HCT116 (cell line): ENCODE results near the gene SLC10A2.

ENCODE experiments used
- CEBPB ChIP-seq: IDR thresholded peaks from 2 replicates; pipeline ENCODE4 v1.6.1; 2012; ENCODE audit warnings: low read depth
- CTCF ChIP-seq, 3 experiments: fragments of 200-600 bp in 1 of 3; sonication (generic) in 1 of 3; IDR thresholded peaks in 2 of 3; conservative IDR thresholded peaks in 1 of 3; 2 replicates each; pipeline ENCODE4 v1.5.1; 2012 to 2017; ENCODE audit warnings: low read depth in 2 of 3, low read length in 2 of 3, antibody characterized with exemption in 1 of 3, borderline replicate concordance in 1 of 3, control low read depth in 1 of 3, mild to moderate bottlenecking in 1 of 3, mixed read lengths in 1 of 3, mixed run types in 1 of 3, moderate library complexity in 1 of 3; ENCODE audit not compliant: insufficient read depth in 1 of 3
- EZH2phosphoT487 ChIP-seq: fragments of 200-600 bp; IDR thresholded peaks from 2 replicates; pipeline ENCODE4 v1.6.1; 2018; ENCODE audit warnings: antibody characterized with exemption, borderline replicate concordance
- POLR2AphosphoS5 ChIP-seq: IDR thresholded peaks from 2 replicates; pipeline ENCODE4 v1.6.1; 2011; ENCODE audit warnings: mild to moderate bottlenecking, low read depth, low read length, moderate library complexity
- REST ChIP-seq: IDR thresholded peaks from 2 replicates; pipeline ENCODE4 v1.6.1; 2012; ENCODE audit warnings: low read depth
- SP1 ChIP-seq: IDR thresholded peaks from 2 replicates; pipeline ENCODE4 v1.6.1; 2012; ENCODE audit warnings: low read depth
- TF ChIP-seq, protein P1 (sequence below): IDR thresholded peaks from 2 replicates; pipeline ENCODE4 v1.6.1; 2012

GRCh38 chr13:103012646-103013045 lies 53.6 kb downstream of the SLC10A2 start:
- TF ChIP-seq POLR2AphosphoS5 (no peak), EZH2phosphoT487 (no peak), SP1 (no peak), CEBPB (no peak), REST (no peak), CTCF (IDR thresholded peaks at IDR 0.05 in 2 of 3, conservative IDR thresholded peaks at IDR 0.05 in 1 of 3; ENCODE audit: borderline replicate concordance in 1 of 3, insufficient read depth in 1 of 3, low read depth in 2 of 3, low read length in 2 of 3) (no peak)
- TF ChIP-seq, protein P1, sequence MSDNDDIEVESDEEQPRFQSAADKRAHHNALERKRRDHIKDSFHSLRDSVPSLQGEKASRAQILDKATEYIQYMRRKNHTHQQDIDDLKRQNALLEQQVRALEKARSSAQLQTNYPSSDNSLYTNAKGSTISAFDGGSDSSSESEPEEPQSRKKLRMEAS: no peak
